GM23338 (cell line): ENCODE results near the gene MCC. TPM values are rescaled to one million over a fixed set of nuclear protein-coding genes. Genes with fewer than 3 reads are reported as not detected.
A peak's percentile ranks its signal among the peaks of the same experiment; 100 is the strongest.

Experiments used
- ATAC-seq: fragments of 200-7000 bp; cut with Tn5 transposase; 3 replicates; pipeline ENCODE4 v1.9.1; 2020
- DNase-seq: peaks from one replicate; pipeline ENCODE4 v3.0.0-alpha.2; 2015; ENCODE audit warnings: low spot score
- H2AFZ ChIP-seq: fragments of 200-600 bp; sonication (generic); 2 replicates; pipeline ENCODE4 v1.8.0; 2016; ENCODE audit warnings: antibody characterized with exemption, mild to moderate bottlenecking, moderate library complexity
- H3F3A ChIP-seq: fragments of 200-600 bp; sonication (generic); replicated peaks from 2 replicates; pipeline ENCODE4 v1.8.0; 2017; ENCODE audit warnings: antibody characterized with exemption, mixed run types, low read depth
- H3K27ac ChIP-seq: fragments of 200-600 bp; sonication (generic); 2 replicates; pipeline ENCODE4 v1.6.1; 2016; ENCODE audit warnings: low read depth
- H3K27me3 ChIP-seq: fragments of 200-600 bp; sonication (generic); 2 replicates; pipeline ENCODE4 v1.8.0; 2016; ENCODE audit warnings: mild to moderate bottlenecking, mixed run types, moderate library complexity; ENCODE audit not compliant: insufficient read depth
- H3K36me3 ChIP-seq: fragments of 200-600 bp; sonication (generic); 2 replicates; pipeline ENCODE4 v1.8.0; 2016; ENCODE audit warnings: mild to moderate bottlenecking; ENCODE audit not compliant: insufficient read depth
- H3K4me1 ChIP-seq: fragments of 200-600 bp; sonication (generic); 2 replicates; pipeline ENCODE4 v1.8.0; 2016; ENCODE audit warnings: mild to moderate bottlenecking, moderate library complexity; ENCODE audit not compliant: insufficient read depth
- H3K4me2 ChIP-seq: fragments of 200-600 bp; sonication (generic); 2 replicates; pipeline ENCODE4 v1.7.1; 2017; ENCODE audit warnings: mixed run types
- H3K4me3 ChIP-seq: fragments of 200-600 bp; sonication (generic); 2 replicates; pipeline ENCODE4 v1.6.1; 2016; ENCODE audit warnings: mixed run types
- H3K79me2 ChIP-seq: fragments of 200-600 bp; sonication (generic); replicated peaks from 2 replicates; pipeline ENCODE4 v1.8.0; 2017; ENCODE audit warnings: mild to moderate bottlenecking; ENCODE audit not compliant: insufficient read depth
- H3K9me2 ChIP-seq: fragments of 200-600 bp; sonication (generic); 2 replicates; pipeline ENCODE4 v1.8.0; 2017; ENCODE audit not compliant: insufficient read depth
- H4K20me1 ChIP-seq: fragments of 200-600 bp; sonication (generic); replicated peaks from 2 replicates; pipeline ENCODE4 v1.8.0; 2017; ENCODE audit warnings: mild to moderate bottlenecking; ENCODE audit not compliant: insufficient read depth
- H3K27ac Mint-ChIP-seq: 2 replicates; pipeline ENCODE4 v1.8.0; 2020; ENCODE audit warnings: inconsistent platforms, mild to moderate bottlenecking, moderate library complexity, mixed read lengths
- H3K27me3 Mint-ChIP-seq: 3 replicates; pipeline ENCODE4 v1.8.0; 2022; ENCODE audit warnings: low read depth, mild to moderate bottlenecking, moderate library complexity, mixed read lengths, inconsistent platforms; ENCODE audit not compliant: insufficient read depth, poor library complexity
- H3K36me3 Mint-ChIP-seq: 3 replicates; pipeline ENCODE4 v1.8.0; 2021; ENCODE audit warnings: low read depth, mild to moderate bottlenecking, inconsistent platforms, moderate library complexity, mixed read lengths
- H3K4me1 Mint-ChIP-seq: 3 replicates; pipeline ENCODE4 v1.8.0; 2020; ENCODE audit warnings: mild to moderate bottlenecking, inconsistent platforms, mixed read lengths
- H3K4me3 Mint-ChIP-seq: 3 replicates; pipeline ENCODE4 v1.8.0; 2021; ENCODE audit warnings: moderate library complexity, mild to moderate bottlenecking, inconsistent platforms, mixed read lengths
- H3K9me3 Mint-ChIP-seq: 3 replicates; pipeline ENCODE4 v1.8.0; 2020; ENCODE audit warnings: moderate library complexity, mild to moderate bottlenecking, inconsistent platforms, mixed read lengths
- CREB1 ChIP-seq: fragments of 250-450 bp; sonication (Bioruptor Pico); IDR thresholded peaks from 2 replicates; pipeline ENCODE4 v1.5.0; 2020; ENCODE audit warnings: low read depth, mild to moderate bottlenecking, moderate library complexity
- ETS1 ChIP-seq: IDR thresholded peaks from 2 replicates; pipeline ENCODE4 v1.6.1; 2016; ENCODE audit warnings: antibody characterized with exemption
- EZH2phosphoT487 ChIP-seq: fragments of 200-600 bp; sonication (generic); IDR thresholded peaks from one replicate; pipeline ENCODE4 v1.8.1; 2018; ENCODE audit warnings: antibody characterized with exemption; ENCODE audit not compliant: unreplicated experiment
- JUNB ChIP-seq: IDR thresholded peaks from one replicate; pipeline ENCODE4 v1.6.1; 2016; ENCODE audit warnings: antibody characterized with exemption; ENCODE audit not compliant: unreplicated experiment
- POLR2AphosphoS5 ChIP-seq: IDR thresholded peaks from 2 replicates; pipeline ENCODE4 v1.6.1; 2016; ENCODE audit warnings: antibody characterized with exemption, low read depth
- STAT1 ChIP-seq: IDR thresholded peaks from one replicate; pipeline ENCODE4 v1.6.1; 2016; ENCODE audit warnings: antibody characterized with exemption; ENCODE audit not compliant: unreplicated experiment
- ZNF331 ChIP-seq: fragments of 250-450 bp; sonication (Bioruptor Pico); IDR thresholded peaks from 2 replicates; pipeline ENCODE4 v1.5.0; 2020; ENCODE audit warnings: low read depth, mild to moderate bottlenecking, moderate library complexity
- ZNF462 ChIP-seq: fragments of 250-450 bp; sonication (Bioruptor Pico); IDR thresholded peaks from 2 replicates; pipeline ENCODE4 v1.5.0; 2020; ENCODE audit warnings: mild to moderate bottlenecking, moderate library complexity
- polyA plus RNA-seq: library from polyadenylated mRNA; unstranded; fragments of >200 nt; fragmentation: Nextera tagmentation; extraction: Ambion mirVana; gene quantifications from 2 replicates; pipeline ENCODE4 v1.2.1, GENCODE V29; 2016
- total RNA-seq: library from RNA; depleted of rRNA; stranded (reverse); fragments of >200 nt; shearing (Covaris generic); gene quantifications from 2 replicates; pipeline ENCODE4 v1.2.3, GENCODE V29; 2014

Gene MCC
- total and polyA plus RNA-seq, 2 experiments from 2014 or later = 3.8 to 10.1 TPM

- Mint-ChIP-seq H3K27ac (no peak overlapping the region), H3K4me3 (no peak overlapping the region), H3K36me3 (peaks cover 61% of the 10 kb centered on the region), H3K4me1 (peaks cover 14% of the 10 kb centered on the region), H3K9me3 (no peaks in the 10 kb centered on the region), H3K27me3 (peaks cover 4% of the 10 kb centered on the region)
- ATAC-seq (no peak), DNase-seq (no peak)
- Histone ChIP-seq H3K27me3 (no peaks in the 10 kb centered on the region), H3K4me2 (no peak overlapping the region), H3K27ac (no peak overlapping the region), H3K4me3 (no peak overlapping the region), H3F3A (no peaks in the 10 kb centered on the region), H3K9me2 (no peaks in the 10 kb centered on the region), H2AFZ (no peak overlapping the region), H3K4me1 (peaks cover 4% of the 10 kb centered on the region), H3K79me2 (peaks cover 41% of the 10 kb centered on the region), H3K36me3 (peaks cover 41% of the 10 kb centered on the region; the same call in 1 of the 2 replicates), H4K20me1 (peaks cover 7% of the 10 kb centered on the region; the same call in 1 of the 2 replicates)
- TF ChIP-seq STAT1 (no peak), CREB1 (no peak)
Measured at GRCh38 chr5:113000466-113000865, 487.8 kb downstream of the MCC start.

- no peak overlapping the region for H3K4me3 ChIP-seq
- DNase-seq = no peak
- Mint-ChIP-seq H3K27ac (peak overlapping the region; percentile 90; the same call in 1 of the 2 replicates), H3K9me3 (no peaks in the 10 kb centered on the region), H3K4me1 (peaks cover 14% of the 10 kb centered on the region), H3K4me3 (no peak overlapping the region), H3K27me3 (peaks cover 4% of the 10 kb centered on the region), H3K36me3 (peaks cover 50% of the 10 kb centered on the region)
- ATAC-seq = no peak
- H4K20me1 ChIP-seq = peaks cover 10% of the 10 kb centered on the region; the same call in 1 of the 2 replicates
- no peak overlapping the region for H2AFZ ChIP-seq
- H3K36me3 ChIP-seq = peaks cover 22% of the 10 kb centered on the region; the same call in 1 of the 2 replicates
- no peaks in the 10 kb centered on the region for H3K9me2 ChIP-seq
- peaks cover 5% of the 10 kb centered on the region; the same call in 1 of the 2 replicates for H3F3A ChIP-seq
- no peaks in the 10 kb centered on the region for H3K27me3 ChIP-seq
- H3K4me2 ChIP-seq = no peak overlapping the region
- no peak overlapping the region for H3K27ac ChIP-seq
- H3K4me1 ChIP-seq = peaks cover 4% of the 10 kb centered on the region
- H3K79me2 ChIP-seq = peaks cover 41% of the 10 kb centered on the region
- TF ChIP-seq ETS1 = no peak
Measured at GRCh38 chr5:112998296-112998695, 490.0 kb downstream of the MCC start.

- peaks cover 45% of the 10 kb centered on the region for H3K79me2 ChIP-seq
- DNase-seq (no peak), ATAC-seq (no peak)
- no peaks in the 10 kb centered on the region for H3K9me3 Mint-ChIP-seq
- no peak overlapping the region for H2AFZ ChIP-seq
- peaks cover 4% of the 10 kb centered on the region for H3K27me3 Mint-ChIP-seq
- H3K9me2 ChIP-seq = no peaks in the 10 kb centered on the region
- peaks cover 46% of the 10 kb centered on the region for H3K36me3 Mint-ChIP-seq
- H3K36me3 ChIP-seq = peaks cover 22% of the 10 kb centered on the region; the same call in 1 of the 2 replicates
- peaks cover 4% of the 10 kb centered on the region for H3K4me1 ChIP-seq
- peaks cover 5% of the 10 kb centered on the region; the same call in 1 of the 2 replicates for H3F3A ChIP-seq
- no peak overlapping the region for H3K4me2 ChIP-seq
- H3K4me3 ChIP-seq = no peak overlapping the region
- no peak overlapping the region for H3K27ac Mint-ChIP-seq
- H3K27ac ChIP-seq = no peak overlapping the region
- peaks cover 10% of the 10 kb centered on the region; the same call in 1 of the 2 replicates for H4K20me1 ChIP-seq
- H3K4me3 Mint-ChIP-seq = no peak overlapping the region
- no peaks in the 10 kb centered on the region for H3K27me3 ChIP-seq
- peaks cover 14% of the 10 kb centered on the region for H3K4me1 Mint-ChIP-seq
- no peak for TF ChIP-seq POLR2AphosphoS5
- TF ChIP-seq JUNB = no peak
- no peak for TF ChIP-seq ZNF462
- no peak for TF ChIP-seq STAT1
- TF ChIP-seq ETS1 = no peak
- no peak for TF ChIP-seq EZH2phosphoT487
- no peak for TF ChIP-seq ZNF331 (CRISPR knock-in tag)
Measured at GRCh38 chr5:112996830-112997374, 491.4 kb downstream of the MCC start.
